ENCODE data around the gene AUTS2. TPM values are rescaled to one million over a fixed set of nuclear protein-coding genes. Genes with fewer than 3 reads are reported as not detected.

Gene AUTS2
- total RNA-seq, 1 experiment from 2014 or later, result 2.5 TPM

GRCh38 chr7:70420381-70420662 lies 822.0 kb downstream of the AUTS2 start:
- Histone ChIP-seq H3K4me1 (ENCODE audit: control insufficient read depth, insufficient read depth, low read length) (no peaks in the 10 kb centered on the region), H3K27me3 (ENCODE audit: control insufficient read depth, insufficient read depth, low read length) (no peaks in the 10 kb centered on the region), H3K27ac (ENCODE audit: low read length) (no peak overlapping the region), H3K9me3 (ENCODE audit: control insufficient read depth, insufficient read depth, low read depth, low read length) (no peaks in the 10 kb centered on the region), H3K36me3 (ENCODE audit: control insufficient read depth, insufficient read depth, low read length) (no peaks in the 10 kb centered on the region), H3K4me3 (ENCODE audit: low read depth in 2 of 2, low read length in 2 of 2) (no peak overlapping the region)
- intact Hi-C loops (cut with micrococcal nuclease; ENCODE audit: unreplicated experiment) (no loop called here), in situ Hi-C loops (cut with HindIII; ENCODE audit: low pct_unique_long_range_greater_than_20kb, low sequenced_read_pairs) (no loop called here)
- DNase-seq (ENCODE audit: low read depth, low spot score) (no peak), ATAC-seq (no peak)
- ChIA-PET CTCF (no interaction called here), POLR2A (no interaction called here)
- no TSS peak for BruUV-seq (replicated peaks)
- TF ChIP-seq CTCF (IDR thresholded peaks at IDR 0.05) (no peak), TCF7L2 (IDR thresholded peaks at IDR 0.05; ENCODE audit: low read depth, low read length) (no peak), REST (IDR thresholded peaks at IDR 0.05; ENCODE audit: insufficient read depth in 1 of 2, low read depth in 2 of 2, low read length in 1 of 2) (no peak), SIN3A (IDR thresholded peaks at IDR 0.05; ENCODE audit: borderline replicate concordance, insufficient read depth, low read depth, low read length) (no peak), POLR2AphosphoS5 (IDR thresholded peaks at IDR 0.05; ENCODE audit: low read depth, low read length) (no peak)

- POLR2A ChIA-PET, result no interaction called here
- TF ChIP-seq REST (IDR thresholded peaks at IDR 0.05; ENCODE audit: insufficient read depth in 1 of 2, low read depth in 2 of 2, low read length in 1 of 2) (no peak), SIN3A (IDR thresholded peaks at IDR 0.05; ENCODE audit: borderline replicate concordance, insufficient read depth, low read depth, low read length) (no peak), POLR2AphosphoS5 (IDR thresholded peaks at IDR 0.05; ENCODE audit: low read depth, low read length) (no peak), TCF7L2 (IDR thresholded peaks at IDR 0.05; ENCODE audit: low read depth, low read length) (no peak)
- in situ Hi-C loops (cut with HindIII; ENCODE audit: low pct_unique_long_range_greater_than_20kb, low sequenced_read_pairs) (no loop called here), intact Hi-C loops (cut with micrococcal nuclease; ENCODE audit: unreplicated experiment) (no loop called here)
- Histone ChIP-seq H3K27me3 (ENCODE audit: control insufficient read depth, insufficient read depth, low read length) (no peaks in the 10 kb centered on the region), H3K4me3 (ENCODE audit: low read depth in 2 of 2, low read length in 2 of 2) (no peak overlapping the region), H3K27ac (ENCODE audit: low read length) (no peak overlapping the region), H3K9me3 (ENCODE audit: control insufficient read depth, insufficient read depth, low read depth, low read length) (no peaks in the 10 kb centered on the region), H3K4me1 (ENCODE audit: control insufficient read depth, insufficient read depth, low read length) (no peaks in the 10 kb centered on the region), H3K36me3 (ENCODE audit: control insufficient read depth, insufficient read depth, low read length) (no peaks in the 10 kb centered on the region)
- CTCF ChIA-PET, result no interaction called here
- BruUV-seq (replicated peaks), result no TSS peak
- ATAC-seq, result no peak
- no peak for DNase-seq (ENCODE audit: low read depth, low spot score)
Observed at GRCh38 chr7:70421319-70421718, 823.0 kb downstream of the AUTS2 start.

Data from Panc1 (cell line).